ENCODE data around the gene TIMM17B. TPM values are rescaled to one million over a fixed set of nuclear protein-coding genes. Genes with fewer than 3 reads are reported as not detected.

The TIMM17B gene
- polyA plus RNA-seq, 2 of the 4 experiments (the other 2 are of a cell fraction): 68.9 to 76.9 TPM

DNA sequence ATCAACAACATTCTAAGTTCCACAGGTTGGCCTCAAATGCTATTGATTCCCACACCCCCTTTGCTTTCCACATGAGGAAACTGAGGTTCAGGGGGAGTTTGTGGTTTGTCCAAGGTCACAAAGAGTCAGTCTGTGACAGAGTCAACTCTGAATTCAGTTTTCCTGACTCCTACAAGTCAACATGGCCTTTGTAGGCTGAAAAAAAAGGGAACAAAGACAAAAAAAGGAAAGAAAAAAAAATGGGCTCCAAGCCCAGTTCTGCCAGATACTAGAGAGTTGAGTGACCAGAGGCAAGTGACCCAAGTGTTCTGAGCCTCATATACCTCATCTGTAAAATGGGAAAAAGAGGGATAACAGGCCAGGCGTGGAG, 37.7 kb upstream of the TIMM17B start:
- no peaks in the 10 kb centered on the region for H3K4me1 ChIP-seq
- H3K9me3 ChIP-seq: no peaks in the 10 kb centered on the region
- DNase-seq (ENCODE audit: low read depth in 1 of 2, low spot score in 1 of 2): no peak
- 84% methylated on average over 1 of the region's 1 CpG for WGBS (ENCODE audit: missing lambda C conversion rate)
- FAIRE-seq: no peak
- ChIA-PET CTCF (interaction anchor here (1.0 kb wide), 1 partner anchor 11 kb away, joined by 3 read pairs; no protein-coding TSS in a partner anchor), POLR2A (no interaction called here)
- no peak overlapping the region for H3K4me2 ChIP-seq
- no peak overlapping the region for H3K4me3 ChIP-seq
- no peak for ATAC-seq
- no peak for TF ChIP-seq TP53 (CRISPR knock-in tag; IDR thresholded peaks at IDR 0.05)
- TF ChIP-seq EHF (CRISPR knock-in tag; IDR thresholded peaks at IDR 0.05): no peak
- TF ChIP-seq RNF2 (IDR thresholded peaks at IDR 0.05; ENCODE audit: borderline replicate concordance, low read depth): no peak
- TF ChIP-seq MAFK (IDR thresholded peaks at IDR 0.05; ENCODE audit: partially characterized antibody): no peak
- TF ChIP-seq FOSL2 (IDR thresholded peaks at IDR 0.05): no peak
- TF ChIP-seq FOSL2 (CRISPR knock-in tag; IDR thresholded peaks at IDR 0.05): no peak
- no peak for TF ChIP-seq HDAC2 (IDR thresholded peaks at IDR 0.05)
- no peak for TF ChIP-seq JUNB (IDR thresholded peaks at IDR 0.05)
- H3K27ac ChIP-seq: no peak overlapping the region

- 93% methylated on average over 7 of the region's 7 CpGs for WGBS (ENCODE audit: missing lambda C conversion rate)
- no peak overlapping the region for H3K4me2 ChIP-seq
- ChIA-PET POLR2A (no interaction called here), CTCF (interaction anchor here (1.0 kb wide), 1 partner anchor 12 kb away, joined by 3 read pairs; no protein-coding TSS in a partner anchor)
- FAIRE-seq (no peak), ATAC-seq (no peak), DNase-seq (ENCODE audit: low read depth in 1 of 2, low spot score in 1 of 2) (no peak)
- TF ChIP-seq KDM1A (IDR thresholded peaks at IDR 0.05; ENCODE audit: low read depth) (no peak), HOXA7 (CRISPR knock-in tag; IDR thresholded peaks at IDR 0.05) (no peak), CHD2 (IDR thresholded peaks at IDR 0.05; ENCODE audit: low read length, partially characterized antibody) (no peak), TFCP2L1 (CRISPR knock-in tag; IDR thresholded peaks at IDR 0.05) (no peak), HEYL (CRISPR knock-in tag; IDR thresholded peaks at IDR 0.05) (no peak), ZNF302 (CRISPR knock-in tag; IDR thresholded peaks at IDR 0.05) (no peak)
- H3K4me1 ChIP-seq: no peaks in the 10 kb centered on the region
- H3K4me3 ChIP-seq: no peak overlapping the region
- no peaks in the 10 kb centered on the region for H3K9me3 ChIP-seq
- H3K27ac ChIP-seq: no peak overlapping the region
Measured at GRCh38 chrX:48934581-48935300, 37.2 kb upstream of the TIMM17B start.

DNA sequence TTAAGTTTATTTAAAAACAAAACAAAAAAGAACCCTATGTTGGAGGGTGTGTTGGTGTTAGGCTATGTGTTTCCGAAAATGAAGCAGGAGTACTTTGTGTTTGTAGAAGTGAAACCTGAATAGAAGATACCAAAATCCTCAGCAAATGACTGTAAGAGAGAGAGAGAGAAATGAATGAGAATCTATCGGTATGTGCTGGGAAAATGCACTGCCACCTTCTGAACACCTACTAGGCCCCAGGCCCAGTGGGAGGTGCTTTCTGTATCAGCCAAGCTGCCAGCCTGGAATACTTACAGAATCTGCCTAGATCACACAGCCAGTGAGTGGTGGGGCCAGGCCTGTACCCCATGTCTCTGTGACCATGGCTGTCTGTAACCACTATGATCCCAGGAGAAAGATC, 36.2 kb upstream of the TIMM17B start:
- ATAC-seq (0 out of 6 replicates have a peak, but pooled peaks of 1 of the 2 experiments have one; percentile 24), DNase-seq (ENCODE audit: low read depth in 1 of 2, low spot score in 1 of 2) (no peak), FAIRE-seq (no peak)
- CTCF ChIA-PET: no interaction called here
- no peak for TF ChIP-seq PHF8 (IDR thresholded peaks at IDR 0.05; ENCODE audit: borderline replicate concordance, low read depth)
- no peak for TF ChIP-seq ESRRA (IDR thresholded peaks at IDR 0.05; ENCODE audit: borderline replicate concordance, low read length)
- TF ChIP-seq, protein P1, sequence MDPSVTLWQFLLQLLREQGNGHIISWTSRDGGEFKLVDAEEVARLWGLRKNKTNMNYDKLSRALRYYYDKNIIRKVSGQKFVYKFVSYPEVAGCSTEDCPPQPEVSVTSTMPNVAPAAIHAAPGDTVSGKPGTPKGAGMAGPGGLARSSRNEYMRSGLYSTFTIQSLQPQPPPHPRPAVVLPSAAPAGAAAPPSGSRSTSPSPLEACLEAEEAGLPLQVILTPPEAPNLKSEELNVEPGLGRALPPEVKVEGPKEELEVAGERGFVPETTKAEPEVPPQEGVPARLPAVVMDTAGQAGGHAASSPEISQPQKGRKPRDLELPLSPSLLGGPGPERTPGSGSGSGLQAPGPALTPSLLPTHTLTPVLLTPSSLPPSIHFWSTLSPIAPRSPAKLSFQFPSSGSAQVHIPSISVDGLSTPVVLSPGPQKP (IDR thresholded peaks at IDR 0.05; ENCODE audit: low read depth, low read length): no peak
- no peak for TF ChIP-seq CEBPB (IDR thresholded peaks at IDR 0.05)
- TF ChIP-seq EHF (CRISPR knock-in tag; IDR thresholded peaks at IDR 0.05): no peak
- TF ChIP-seq NPAS2 (CRISPR knock-in tag; IDR thresholded peaks at IDR 0.05; ENCODE audit: borderline replicate concordance): no peak
- no peak for TF ChIP-seq HOXB13 (CRISPR knock-in tag; IDR thresholded peaks at IDR 0.05; ENCODE audit: low read depth)
- TF ChIP-seq, protein P2, sequence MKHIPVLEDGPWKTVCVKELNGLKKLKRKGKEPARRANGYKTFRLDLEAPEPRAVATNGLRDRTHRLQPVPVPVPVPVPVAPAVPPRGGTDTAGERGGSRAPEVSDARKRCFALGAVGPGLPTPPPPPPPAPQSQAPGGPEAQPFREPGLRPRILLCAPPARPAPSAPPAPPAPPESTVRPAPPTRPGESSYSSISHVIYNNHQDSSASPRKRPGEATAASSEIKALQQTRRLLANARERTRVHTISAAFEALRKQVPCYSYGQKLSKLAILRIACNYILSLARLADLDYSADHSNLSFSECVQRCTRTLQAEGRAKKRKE (CRISPR knock-in tag; IDR thresholded peaks at IDR 0.05; ENCODE audit: low read depth): no peak
- no peak for TF ChIP-seq KDM5A (IDR thresholded peaks at IDR 0.05)
- no peaks in the 10 kb centered on the region for H3K9me3 ChIP-seq
- H3K4me1 ChIP-seq: no peaks in the 10 kb centered on the region
- H3K27ac ChIP-seq: no peak overlapping the region
- 85% methylated on average over 2 of the region's 2 CpGs for WGBS (ENCODE audit: missing lambda C conversion rate)
- POLR2A ChIA-PET: interaction anchor here (0.7 kb wide), 1 partner anchor 33 kb away, joined by 7 read pairs; no protein-coding TSS in a partner anchor
- H3K4me2 ChIP-seq: no peak overlapping the region
- no peak overlapping the region for H3K4me3 ChIP-seq

Data from A549 (cell line).